K562 (cell line): ENCODE measurements around the gene FDPS. TPM values are rescaled to one million over a fixed set of nuclear protein-coding genes. Genes with fewer than 3 reads are reported as not detected.

Experiments used
- ATF6 ChIP-seq: sonication (generic); formaldehyde crosslinking; IDR thresholded peaks from 2 replicates; pipeline ENCODE4 v1.4.0; 2020; ENCODE audit warnings: mild to moderate bottlenecking, missing genetic modification reagents
- COPS2 ChIP-seq: fragments of 450-650 bp; conservative IDR thresholded peaks from 2 replicates; pipeline ENCODE4 v1.6.1; 2016; ENCODE audit warnings: mild to moderate bottlenecking, moderate library complexity
- CTCFL ChIP-seq: IDR thresholded peaks from 2 replicates; pipeline ENCODE4 v1.6.1; 2011; ENCODE audit warnings: borderline replicate concordance, low read depth, mild to moderate bottlenecking, moderate library complexity, low read length; ENCODE audit not compliant: insufficient read depth, poor library complexity, severe bottlenecking
- FIP1L1 ChIP-seq: fragments of 200-400 bp; formaldehyde crosslinking; IDR thresholded peaks from 2 replicates; pipeline ENCODE4 v1.6.1; 2018; ENCODE audit warnings: mild to moderate bottlenecking, low read depth, low read length; ENCODE audit not compliant: poor library complexity, severe bottlenecking
- HDAC8 ChIP-seq: fragments of 450-650 bp; IDR thresholded peaks from 2 replicates; pipeline ENCODE4 v1.6.1; 2016; ENCODE audit warnings: mild to moderate bottlenecking, missing genetic modification characterization, moderate library complexity, missing compliant biosample characterization
- LCOR ChIP-seq: sonication (generic); formaldehyde crosslinking; IDR thresholded peaks from 2 replicates; pipeline ENCODE4 v1.8.0; 2022; ENCODE audit warnings: mild to moderate bottlenecking, missing genetic modification reagents
- MAX ChIP-seq: sonication (generic); formaldehyde crosslinking; IDR thresholded peaks from 2 replicates; pipeline ENCODE4 v1.9.0; 2022; ENCODE audit warnings: mild to moderate bottlenecking, missing genetic modification reagents
- MCM5 ChIP-seq: fragments of 450-650 bp; IDR thresholded peaks from 2 replicates; pipeline ENCODE4 v1.6.1; 2016; ENCODE audit warnings: low read depth
- NFIC ChIP-seq: fragments of 450-650 bp; IDR thresholded peaks from 2 replicates; pipeline ENCODE4 v1.6.1; 2017; ENCODE audit warnings: mild to moderate bottlenecking, inconsistent platforms
- RB1 ChIP-seq: fragments of 450-650 bp; IDR thresholded peaks from 2 replicates; pipeline ENCODE4 v1.6.1; 2017; ENCODE audit warnings: low read depth, mild to moderate bottlenecking
- SMARCE1 ChIP-seq: fragments of 450-650 bp; IDR thresholded peaks from 2 replicates; pipeline ENCODE4 v1.7.1; 2016; ENCODE audit warnings: mild to moderate bottlenecking
- ZNF407 ChIP-seq: fragments of 450-650 bp; IDR thresholded peaks from 2 replicates; pipeline ENCODE4 v1.6.1; 2016; ENCODE audit warnings: low read depth
- ZNF764 ChIP-seq: fragments of 250-450 bp; sonication (Bioruptor Pico); IDR thresholded peaks from 2 replicates; pipeline ENCODE4 v1.4.0; 2020; ENCODE audit warnings: low read depth, mild to moderate bottlenecking, moderate library complexity
- polyA plus RNA-seq, 8 experiments: library from polyadenylated mRNA; depleted of rRNA in 4 of 8; stranded (reverse) in 5 of 8; unstranded in 3 of 8; fragments of >200 nt; fragmentation: Nextera tagmentation in 2 of 8; fragmentation: Illumina TruSeq in 1 of 8; extraction: Ambion mirVana in 2 of 8; extraction: Trizol in 1 of 8; gene quantifications; 2 replicates each; pipeline versions ENCODE4 v1.2.1 to v1.2.3, GENCODE V29; 2011 to 2014; ENCODE audit warnings: inconsistent platforms in 1 of 8, missing spikeins in 1 of 8
- total RNA-seq, 7 experiments: library from RNA; depleted of rRNA in 6 of 7; stranded (reverse); fragments of >200 nt in 6 of 7; fragmentation: Illumina TruSeq in 2 of 7; extraction: Trizol in 2 of 7; gene quantifications; 2 replicates each; pipeline versions ENCODE4 v1.2.1 to v1.2.3, GENCODE V29; 2011 to 2021; ENCODE audit warnings: low replicate concordance in 1 of 7

FDPS gene
- total and polyA plus RNA-seq, 9 of the 15 experiments (the other 6 are each of a cell fraction or from before 2014, with no cell fraction given): 247 to 884 (median 360) TPM

- TF ChIP-seq CTCFL (peak; percentile 81), FIP1L1 (peak; percentile 40), NFIC (peak; percentile 13), ATF6 (CRISPR knock-in tag) (0 out of 2 replicates have a peak, but pooled peaks have one; percentile 67), LCOR (CRISPR knock-in tag) (0 out of 2 replicates have a peak, but pooled peaks have one; percentile 18), MCM5 (no peak), MAX (peak; percentile 28; the same call in 1 of the 2 replicates), HDAC8 (tag) (no peak), ZNF764 (no peak), SMARCE1 (0 out of 2 replicates have a peak, but pooled peaks have one; percentile 28), RB1 (peak; percentile 77), ZNF407 (peak; percentile 50; the same call in 1 of the 2 replicates), COPS2 (no peak)
Measured at GRCh38 chr1:155324717-155325602, 16.3 kb downstream of the FDPS start (continued).
